Heart left ventricle (tissue), 16 donors: ENCODE measurements around the gene AKR7A2. TPM values are rescaled to one million over a fixed set of nuclear protein-coding genes. Genes with fewer than 3 reads are reported as not detected.

Source experiments
- ATAC-seq, 4 donors: fragments of 200-7000 bp; cut with Tn5 transposase; one replicate each; pipeline ENCODE4 v1.9.1; 2020 to 2022; ENCODE audit warnings: moderate library complexity in 4 of 4, mild to moderate bottlenecking in 3 of 4, moderate number of reproducible peaks in 1 of 4
- DNase-seq, 5 donors: peaks; one replicate each; pipeline ENCODE4 v3.0.0-alpha.2; 2020
- H3K27ac ChIP-seq, 12 donors: fragments of 200-600 bp; sonication (generic) in 4 of 12; one replicate each; pipeline versions ENCODE4 v1.5.0 to v1.8.0; 2016 to 2022; ENCODE audit warnings: mild to moderate bottlenecking in 2 of 12
- H3K27me3 ChIP-seq, 9 donors: fragments of 200-600 bp; sonication (generic) in 2 of 9; one replicate each; pipeline versions ENCODE4 v1.5.1 to v1.8.0; 2016 to 2022; ENCODE audit warnings: mild to moderate bottlenecking in 3 of 9
- H3K36me3 ChIP-seq, 9 donors: fragments of 200-600 bp; sonication (generic) in 2 of 9; one replicate each; pipeline versions ENCODE4 v1.5.0 to v1.8.0; 2018 to 2022; ENCODE audit warnings: mild to moderate bottlenecking in 2 of 9
- H3K4me1 ChIP-seq, 12 donors: fragments of 200-600 bp; sonication (generic) in 4 of 12; one replicate each; pipeline versions ENCODE4 v1.5.0 to v1.8.0; 2016 to 2022; ENCODE audit warnings: mild to moderate bottlenecking in 3 of 12
- H3K4me3 ChIP-seq, 12 donors: fragments of 200-600 bp; sonication (generic) in 4 of 12; one replicate each; pipeline versions ENCODE4 v1.5.0 to v1.8.0; 2017 to 2022; ENCODE audit warnings: mild to moderate bottlenecking in 9 of 12, moderate library complexity in 4 of 12
- H3K9me3 ChIP-seq, 12 donors: fragments of 200-600 bp; sonication (generic) in 4 of 12; one replicate each; pipeline versions ENCODE4 v1.5.0 to v1.8.0; 2016 to 2022; ENCODE audit warnings: mild to moderate bottlenecking in 1 of 12
- POLR2A ChIP-seq, 2 donors: fragments of 450-650 bp; IDR thresholded peaks; one replicate each; pipeline ENCODE4 v1.6.1; 2017; ENCODE audit warnings: antibody characterized with exemption in 2 of 2, mild to moderate bottlenecking in 2 of 2, moderate library complexity in 2 of 2
- WGBS, 4 donors: extraction: QIAGEN DNeasy Blood & Tissue Kit in 2 of 4; methylation state at CpG; one replicate each; pipeline versions ENCODE4 v1.1.5 to v1.1.7; 2013 to 2018; 5-methylcytosine and 5-hydroxymethylcytosine counted together
- intact Hi-C, 10 donors: fragments of 100-400 bp; cut with DNase I; formaldehyde crosslinking; loops; one replicate each; pipeline versions ENCODE4 v1.11.1 to v1.14.2; 2022
- long read RNA-seq, 3 donors: library from polyadenylated mRNA; unstranded; transcript quantifications; one replicate each; pipeline ENCODE4 v2.0.0, GENCODE V29; 2020 to 2021
- polyA plus RNA-seq, 2 donors: library from polyadenylated mRNA; stranded (reverse); fragments of 200-250 nt; gene quantifications; one replicate each; pipeline ENCODE4 v1.2.3, GENCODE V29; 2013
- total RNA-seq, 9 donors: library from RNA; depleted of rRNA in 2 of 9; stranded (reverse); fragments of >200 nt in 2 of 9; fragmentation: NEBNext Ultra II Directional in 3 of 9; extraction: Animal tissue kit (Norgen Biotek cat#: 25700) in 3 of 9; gene quantifications; one replicate each; pipeline versions ENCODE4 v1.1.0 to v1.2.4, GENCODE V29; 2016 to 2023
- TF ChIP-seq, protein P1 (sequence below), 12 donors: fragments of 200-600 bp; sonication (generic) in 4 of 12; IDR thresholded peaks; one replicate each; pipeline versions ENCODE4 v1.5.0 to v1.8.0; 2018 to 2022; ENCODE audit warnings: antibody characterized with exemption in 12 of 12, mild to moderate bottlenecking in 5 of 12
- donor health status: ischemic (EF 13 %, LVEDD 7.1; RV severe dilation, severe dysfunction).
- donor health status: healthy with polysubstance abuse.
- donor health status: DM: no; HTN: yes; CAD: no.
- donor health status: DM: no; HTN: no; CAD: no.
- donor health status: ischemic (EF 25% LVEDD 6.9; RV normal size, moderate dysfunction).
- donor health status: ischemic (EF 25% LVEDD 5.7; RV mildly dilated, moderate dysfunction).
- donor health status: healthy.
- donor health status: DM: yes; HTN: yes; CAD: no.
- donor health status: ischemic (EF 35%, LVEDD 5.7; RV mildly dilated, moderate dysfunction).
- donor health status: nonischemic (EF 11% LVEDD 7.7; RV severe dilation, severe dysfunction).
- donor health status: DM: yes; HTN: yes; CAD: no.
- donor health status: PGD.
- donor health status: ischemic (EF 29% LVEDD 5.4; RV normal size, mild dysfunction).
- donor health status: nonischemic (EF 23%, LVEDD 6.1; RV moderate dilation, normal function).

AKR7A2 gene
- total RNA-seq, result 10 to 100 TPM; 25.0 to 97.5 (median 46.4) TPM
- 10 to 100 TPM; 13.8 to 27.2 TPM for polyA plus RNA-seq
- long read RNA-seq, donor 1, transcript AKR7A2-201 (7 exons, 1,362 nt), result major isoform, 98 of 107 reads
- long read RNA-seq, donor 1, partial matches to known transcripts, result 4 of 107 reads
- long read RNA-seq, donor 1, other reads (novel, unspliced or antisense), result 4 of 107 reads
- long read RNA-seq, donor 2, transcript AKR7A2-201 (7 exons, 1,362 nt), result major isoform, 135 of 137 reads
- long read RNA-seq, donor 2, partial matches to known transcripts, result 0 of 137 reads
- long read RNA-seq, donor 2, other reads (novel, unspliced or antisense), result 1 of 137 reads
- long read RNA-seq, donor 3, transcript AKR7A2-201 (7 exons, 1,362 nt), result major isoform, 46 of 47 reads
- long read RNA-seq, donor 3, partial matches to known transcripts, result 0 of 47 reads
- long read RNA-seq, donor 3, other reads (novel, unspliced or antisense), result 0 of 47 reads

DNA sequence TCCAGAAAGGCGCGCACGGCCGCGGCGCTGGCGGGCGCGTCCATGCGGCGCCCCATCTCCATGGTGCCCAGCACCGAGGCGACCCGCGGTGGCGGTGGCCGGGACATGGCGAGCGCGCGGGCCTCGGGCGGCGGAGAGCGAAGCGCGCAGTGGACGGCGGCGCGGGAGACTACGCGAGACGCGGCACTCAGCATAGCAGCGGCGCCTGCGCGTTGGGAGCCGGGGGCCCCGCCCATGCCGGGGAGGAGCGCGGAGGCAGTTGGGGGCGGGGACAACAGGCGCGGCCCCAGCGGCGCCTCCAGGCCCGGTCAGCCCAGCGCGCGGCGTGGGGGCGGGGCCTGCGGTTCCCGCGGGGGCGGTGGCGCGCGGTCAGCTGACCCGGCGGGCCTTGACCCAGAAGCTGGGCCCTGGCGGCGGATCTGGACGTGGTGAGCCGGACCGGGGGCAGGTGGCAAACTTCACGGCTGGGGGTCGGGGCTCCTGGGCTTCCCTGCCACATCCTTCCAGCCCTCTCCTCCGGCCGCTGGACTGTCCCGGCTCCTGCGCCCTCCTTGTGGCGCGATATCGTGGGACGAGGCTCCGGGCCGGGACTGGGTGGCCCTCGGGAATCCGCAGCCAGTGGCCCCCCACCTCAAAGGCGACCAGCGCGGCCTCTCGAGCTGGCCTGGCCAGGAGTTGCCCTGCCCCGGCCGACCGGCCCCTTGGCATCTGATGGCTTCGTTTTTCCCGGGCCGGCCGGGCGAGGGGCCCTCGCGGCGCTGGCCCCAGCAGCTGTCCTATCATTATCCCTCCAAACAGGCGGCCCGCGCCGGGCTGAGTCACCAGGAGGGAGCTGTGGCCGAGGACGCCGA lies at the start of gene AKR7A2, which contains the start of gene SLC66A1:
Gene AKR7A2, minus strand, starts transcription at position 214 of the 851 bp plus-strand sequence. Its CDS starts 20 bp downstream, at position 194.
Gene SLC66A1, plus strand, starts transcription at position 396 of the 851 bp plus-strand sequence. CDS start 5,352 bp downstream, outside the sequence.
- DNase-seq (peak; percentile 92 to 97 (median 95)), ATAC-seq (peak; percentile 95 to 97 (median 96))
- Histone ChIP-seq H3K9me3 (no peaks in the 10 kb centered on the region), H3K4me1 (peaks cover 0 to 35% (median 20%) of the 10 kb centered on the region in 12 donors), H3K27me3 (no peaks in the 10 kb centered on the region), H3K36me3 (peaks cover 0 to 17% (median 13%) of the 10 kb centered on the region in 9 donors), H3K27ac (peak within 1 kb of the TSS; percentile 56 to 95 (median 92)), H3K4me3 (peak within 1 kb of the TSS; percentile 59 to 97 (median 90))
- peak in 1 of 2 donors; percentile 79 for TF ChIP-seq POLR2A (IDR thresholded peaks at IDR 0.05)
- TF ChIP-seq, protein P1, sequence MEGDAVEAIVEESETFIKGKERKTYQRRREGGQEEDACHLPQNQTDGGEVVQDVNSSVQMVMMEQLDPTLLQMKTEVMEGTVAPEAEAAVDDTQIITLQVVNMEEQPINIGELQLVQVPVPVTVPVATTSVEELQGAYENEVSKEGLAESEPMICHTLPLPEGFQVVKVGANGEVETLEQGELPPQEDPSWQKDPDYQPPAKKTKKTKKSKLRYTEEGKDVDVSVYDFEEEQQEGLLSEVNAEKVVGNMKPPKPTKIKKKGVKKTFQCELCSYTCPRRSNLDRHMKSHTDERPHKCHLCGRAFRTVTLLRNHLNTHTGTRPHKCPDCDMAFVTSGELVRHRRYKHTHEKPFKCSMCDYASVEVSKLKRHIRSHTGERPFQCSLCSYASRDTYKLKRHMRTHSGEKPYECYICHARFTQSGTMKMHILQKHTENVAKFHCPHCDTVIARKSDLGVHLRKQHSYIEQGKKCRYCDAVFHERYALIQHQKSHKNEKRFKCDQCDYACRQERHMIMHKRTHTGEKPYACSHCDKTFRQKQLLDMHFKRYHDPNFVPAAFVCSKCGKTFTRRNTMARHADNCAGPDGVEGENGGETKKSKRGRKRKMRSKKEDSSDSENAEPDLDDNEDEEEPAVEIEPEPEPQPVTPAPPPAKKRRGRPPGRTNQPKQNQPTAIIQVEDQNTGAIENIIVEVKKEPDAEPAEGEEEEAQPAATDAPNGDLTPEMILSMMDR (IDR thresholded peaks at IDR 0.05), result peak in 4 of 12 donors; percentile 3 to 21 (median 13)
- intact Hi-C loops, result loop anchor here in 1 of 10 donors (10.0 kb wide), 1 partner anchor 407 kb away; the partner anchor contains the start of gene ALDH4A1
- 0 to 1% (median 0%) methylated on average over 31 to 105 of the region's 105 CpGs for WGBS, 4 donors

DNA sequence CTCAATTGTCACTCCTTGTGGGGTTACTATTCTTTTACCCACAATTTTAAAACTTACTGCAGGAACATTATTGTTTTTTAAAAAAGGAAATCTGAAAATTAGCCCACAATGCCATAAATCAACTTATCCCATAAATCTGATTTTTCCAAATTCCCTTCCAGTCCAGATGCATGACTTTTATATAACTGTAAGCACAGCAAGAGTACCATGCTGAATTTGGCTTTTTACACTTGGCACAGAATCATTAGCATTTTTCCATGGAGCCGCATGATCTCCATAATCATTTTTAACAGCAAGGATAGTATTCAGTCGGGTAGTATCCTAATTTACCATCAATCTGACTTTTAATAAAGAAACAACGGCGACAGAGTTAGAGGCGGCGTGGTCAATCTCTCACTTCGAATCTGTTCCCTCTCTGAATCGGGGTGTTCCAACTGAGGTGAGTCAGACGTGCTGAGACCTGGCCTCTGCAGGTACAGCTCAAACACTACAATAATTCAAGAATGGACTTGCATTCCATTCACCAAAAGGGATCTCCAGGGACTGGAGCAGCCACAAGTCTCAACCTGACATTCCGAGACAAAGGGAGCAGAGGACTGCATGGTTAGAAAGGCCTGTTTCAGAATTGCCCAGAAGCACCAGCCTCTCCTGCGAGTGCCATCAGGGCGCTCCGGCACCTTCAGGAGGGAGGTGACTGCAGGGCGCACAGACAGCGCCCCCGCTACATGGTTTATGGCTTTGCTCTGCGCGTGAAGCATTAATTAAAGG lies 49.1 kb upstream of the AKR7A2 start:
- Histone ChIP-seq H3K27me3 (no peaks in the 10 kb centered on the region), H3K9me3 (no peaks in the 10 kb centered on the region), H3K27ac (no peak overlapping the region), H3K36me3 (peaks cover 0 to 66% (median 19%) of the 10 kb centered on the region in 9 donors), H3K4me1 (peaks cover 0 to 29% (median 12%) of the 10 kb centered on the region in 12 donors), H3K4me3 (no peak overlapping the region)
- 90 to 95% (median 92%) methylated on average over 17 to 18 of the region's 18 CpGs for WGBS, 4 donors
- intact Hi-C loops, result no loop called here
- ATAC-seq, result no peak
- DNase-seq, result no peak
- TF ChIP-seq, protein P1 (IDR thresholded peaks at IDR 0.05), result no peak
- TF ChIP-seq POLR2A (IDR thresholded peaks at IDR 0.05), result no peak

DNA sequence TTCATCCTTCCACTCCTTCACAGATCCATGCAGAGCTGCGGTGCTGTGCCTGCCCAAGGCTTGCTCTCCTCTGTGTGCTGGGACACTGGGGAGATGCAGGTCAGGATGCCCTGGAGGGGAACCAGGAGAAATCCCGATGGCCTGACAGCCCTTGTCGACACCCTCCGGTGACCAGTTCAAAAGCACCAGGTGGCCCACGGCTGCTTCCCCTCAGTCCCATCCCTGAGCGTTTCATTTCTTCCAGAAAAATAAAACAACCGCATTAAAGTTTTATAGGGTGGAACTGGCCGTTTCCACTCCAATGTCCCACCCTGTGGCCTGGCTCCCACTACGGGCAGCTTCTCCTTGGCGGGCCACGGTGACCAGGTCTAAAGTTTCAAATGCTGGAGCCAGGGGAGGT lies 48.5 kb upstream of the AKR7A2 start:
- peaks cover 0 to 29% (median 10%) of the 10 kb centered on the region in 12 donors for H3K4me1 ChIP-seq
- no peak for TF ChIP-seq POLR2A (IDR thresholded peaks at IDR 0.05)
- TF ChIP-seq, protein P1 (IDR thresholded peaks at IDR 0.05), result no peak
- H3K9me3 ChIP-seq, result no peaks in the 10 kb centered on the region
- ATAC-seq (peak in 1 of 4 donors; percentile 12), DNase-seq (peak in 1 of 5 donors; percentile 38)
- H3K4me3 ChIP-seq, result no peak overlapping the region
- intact Hi-C loops, result no loop called here
- 61 to 70% (median 63%) methylated on average over 11 of the region's 11 CpGs for WGBS, 4 donors
- H3K27ac ChIP-seq, result no peak overlapping the region
- no peaks in the 10 kb centered on the region for H3K27me3 ChIP-seq
- peaks cover 0 to 71% (median 25%) of the 10 kb centered on the region in 9 donors for H3K36me3 ChIP-seq
